Fibroblast of skin of right quadriceps (primary cell): ENCODE data around the gene NR3C2.
"Not testable (repeated sequence)": the region's sequence is repeated elsewhere in the genome, so short reads cannot be mapped to it uniquely, and the experiment has no call there.

ENCODE experiments used
- DNase-seq: peaks from one replicate; pipeline ENCODE4 v3.0.0-alpha.2; 2013

Gene NR3C2

DNA sequence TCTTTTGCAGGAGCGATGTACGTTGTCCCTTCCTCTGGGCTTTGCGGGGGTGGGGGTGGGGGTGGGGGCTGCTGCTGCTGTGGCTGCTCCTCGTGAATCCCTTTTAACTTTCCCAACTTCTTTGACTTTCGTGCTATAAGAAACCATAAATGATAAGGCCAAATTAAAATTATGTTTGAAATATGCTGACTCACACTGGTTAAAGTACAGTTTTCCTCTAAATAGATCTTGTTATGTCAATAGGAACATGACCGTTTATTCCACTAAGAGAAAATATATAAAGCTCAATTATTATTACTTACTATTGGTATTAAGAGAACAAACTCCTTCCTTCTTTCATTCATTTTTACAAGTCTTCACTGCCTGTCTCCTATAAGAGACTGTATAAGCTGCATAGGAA, 287.4 kb downstream of the NR3C2 start:
- DNase-seq = no peak

DNA sequence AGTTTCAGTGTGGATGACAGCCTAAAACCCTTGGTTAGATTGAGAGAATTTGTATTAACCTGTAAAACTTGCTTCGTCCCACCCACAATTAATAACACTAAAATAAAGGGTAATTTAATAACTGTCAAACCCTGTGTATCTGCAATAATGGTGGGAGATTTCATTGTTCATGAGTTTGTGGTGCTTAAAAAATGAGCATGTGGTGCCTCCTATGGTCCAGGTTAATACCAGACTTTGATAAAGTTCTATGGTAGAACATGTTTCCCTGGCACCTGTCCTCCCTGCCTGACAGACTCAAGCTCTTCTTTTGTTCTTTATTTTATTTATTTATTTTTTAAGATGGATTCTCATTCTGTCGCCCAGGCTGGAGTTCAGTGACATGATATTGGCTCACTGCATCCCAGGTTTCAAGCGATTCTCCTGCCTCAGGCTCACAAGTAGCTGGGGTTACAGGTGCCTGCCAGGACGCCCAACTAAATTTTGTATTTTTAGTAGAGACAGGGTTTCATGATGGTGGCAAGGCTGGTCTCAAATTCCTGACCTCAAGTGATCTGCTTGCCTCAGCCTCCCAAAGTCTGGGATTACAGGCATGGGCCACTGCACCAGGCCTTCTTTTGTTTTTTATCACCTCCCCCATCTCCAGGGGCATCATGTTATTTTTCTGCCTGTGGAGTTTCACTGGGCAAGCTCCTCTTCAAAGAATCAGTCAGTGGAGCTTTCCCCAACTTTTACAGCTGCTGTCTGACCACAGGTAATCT, 289.2 kb downstream of the NR3C2 start:
- no peak for DNase-seq

DNA sequence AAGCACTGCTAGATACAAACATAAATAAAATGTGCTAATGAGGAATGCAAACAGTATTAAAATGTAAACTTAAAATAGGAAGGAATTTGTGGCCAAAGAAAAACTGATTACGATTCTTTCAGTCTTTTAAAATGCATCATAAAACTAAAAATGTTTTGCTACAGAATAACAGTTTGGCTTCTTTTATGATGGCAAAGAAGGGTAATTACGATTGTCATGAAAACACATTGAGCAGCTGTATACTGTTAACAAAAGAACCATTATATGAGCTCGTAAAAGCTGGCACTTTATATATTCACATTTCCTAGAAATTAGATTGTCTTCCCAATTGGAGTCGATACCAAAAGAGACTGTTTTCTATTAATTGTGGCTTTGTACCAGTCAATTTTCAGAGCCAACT, 290.4 kb downstream of the NR3C2 start:
- no peak for DNase-seq

DNA sequence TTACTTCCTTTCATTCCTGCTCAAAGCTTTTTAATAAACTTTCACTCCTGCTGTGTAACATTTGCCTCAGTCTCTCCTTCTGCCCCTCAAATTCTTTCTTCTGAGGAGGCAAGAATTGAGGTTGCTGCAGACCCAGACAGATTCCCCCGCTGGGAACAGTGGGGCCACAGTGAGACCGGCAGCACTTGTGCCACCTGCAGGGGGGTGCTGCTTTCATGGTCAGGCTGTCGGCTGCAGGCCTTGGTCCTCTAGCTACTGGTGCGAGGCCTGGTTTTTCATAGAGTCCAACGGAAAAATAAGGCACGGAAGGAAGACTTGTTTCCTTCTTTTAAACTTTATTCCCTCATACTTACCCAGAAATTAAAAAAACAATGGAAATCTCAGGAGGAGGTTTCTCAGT, 296.7 kb downstream of the NR3C2 start:
- DNase-seq = no peak

DNA sequence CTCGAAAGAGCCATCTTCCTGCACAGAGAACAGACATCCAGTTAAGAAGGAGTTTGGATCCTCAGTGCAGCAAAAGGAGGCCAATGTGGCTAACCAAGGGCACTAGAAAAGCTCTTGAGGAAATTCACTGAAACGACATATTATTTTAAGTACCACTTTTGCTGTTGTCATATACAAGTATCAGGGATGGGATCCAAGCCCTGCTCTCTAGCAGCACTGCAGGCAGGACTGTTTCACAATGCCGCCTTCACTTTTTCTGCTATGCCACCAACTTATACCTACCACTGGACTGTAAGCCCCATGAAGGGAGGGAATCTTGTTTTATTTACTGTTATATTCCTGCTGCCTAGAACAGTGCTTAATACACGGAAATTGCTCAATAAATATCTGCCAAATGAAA, 299.0 kb downstream of the NR3C2 start:
- DNase-seq = no peak

DNA sequence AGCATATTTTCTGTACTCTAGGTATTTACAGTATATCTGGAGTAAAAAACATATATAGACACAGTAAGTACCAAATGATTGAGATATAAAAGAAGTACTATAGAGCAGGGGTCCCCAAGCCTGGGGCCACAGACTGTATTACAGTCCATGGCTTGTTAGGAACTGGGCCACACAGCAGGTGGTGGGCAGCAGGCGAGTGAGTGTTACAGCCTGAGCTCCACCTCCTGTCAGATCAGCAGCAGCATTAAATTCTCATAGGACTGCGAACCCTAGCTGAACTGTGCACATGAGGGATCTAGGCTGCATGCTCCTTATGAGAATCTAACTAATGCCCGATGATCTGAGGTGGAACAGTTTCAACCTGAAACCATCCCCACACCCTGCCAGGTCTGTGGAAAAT, 300.7 kb downstream of the NR3C2 start:
- DNase-seq = no peak

DNA sequence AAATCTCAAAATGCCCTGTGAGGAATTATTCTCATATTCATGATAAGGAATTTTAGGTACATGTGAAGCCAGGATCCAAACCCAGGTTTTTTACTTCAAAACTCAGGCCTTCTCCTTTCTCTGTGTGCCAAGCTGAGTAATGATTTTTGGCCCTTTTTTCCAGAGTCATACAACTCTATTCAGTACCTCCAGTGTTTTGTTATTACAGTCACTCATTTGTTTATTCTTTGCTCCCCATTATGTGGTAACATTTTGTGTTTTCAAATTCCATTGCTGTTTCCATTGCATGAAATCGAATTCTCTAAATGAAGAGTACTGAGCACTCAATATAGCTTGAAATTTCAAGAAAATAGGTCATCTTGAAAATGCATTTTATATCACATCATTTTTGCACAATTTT, 315.4 kb downstream of the NR3C2 start:
- DNase-seq = no peak

DNA sequence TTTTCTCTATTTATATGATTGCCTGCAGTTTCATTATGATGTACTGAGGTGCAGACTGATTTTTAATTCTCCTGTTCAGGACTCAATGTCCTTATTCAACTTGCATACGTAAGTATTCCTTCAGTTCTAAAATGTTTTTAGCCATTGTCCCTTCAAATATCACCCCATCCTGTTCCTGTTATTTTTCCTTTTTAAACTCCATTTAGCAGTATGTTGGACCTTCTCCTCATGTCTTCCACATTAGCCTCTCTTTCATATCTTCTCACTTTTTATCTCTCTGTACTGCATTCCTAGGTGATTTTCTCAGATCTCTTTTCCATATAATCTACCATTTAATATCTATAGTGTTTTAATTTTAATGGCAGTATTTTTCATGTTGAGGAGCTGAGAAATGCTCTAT, 317.7 kb downstream of the NR3C2 start:
- no peak for DNase-seq

DNA sequence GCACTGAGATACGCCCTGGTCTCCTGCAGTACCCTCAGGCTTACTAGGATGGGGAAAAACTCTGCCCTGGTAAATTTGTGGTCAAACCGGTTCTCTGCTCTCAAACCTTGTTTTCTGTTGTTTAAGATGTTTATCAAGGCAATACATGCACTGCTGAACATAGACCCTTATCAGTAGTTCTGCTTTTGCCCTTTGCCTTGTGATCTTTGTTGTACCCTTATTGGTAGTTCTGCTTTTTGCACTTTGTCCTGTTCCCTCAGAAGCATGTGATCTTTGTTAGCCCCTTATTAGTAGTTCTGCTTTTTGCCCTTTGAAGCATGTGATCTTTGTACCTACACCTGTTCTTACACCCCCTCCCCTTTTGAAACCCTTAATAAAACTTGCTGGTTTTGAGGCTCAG, 319.1 kb downstream of the NR3C2 start:
- not testable (repeated sequence) for DNase-seq

DNA sequence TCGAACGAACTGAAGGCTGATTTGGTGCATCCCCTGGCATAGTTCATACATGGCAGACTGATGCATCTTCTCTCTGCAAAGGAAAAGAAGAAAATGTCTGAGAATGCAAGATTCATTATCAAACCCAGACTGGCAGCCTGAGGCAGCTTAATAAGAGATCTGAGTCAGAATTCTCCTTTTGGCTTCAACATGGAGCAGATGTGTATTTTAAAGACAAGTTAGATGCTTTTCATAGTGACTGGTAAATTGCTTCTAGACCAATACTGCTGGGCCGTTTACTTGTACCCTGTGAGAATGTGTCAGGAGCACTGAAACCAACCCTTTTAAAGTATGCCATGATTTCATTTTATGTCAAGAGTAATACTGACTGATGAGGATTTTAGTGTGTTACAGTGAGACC, 322.0 kb downstream of the NR3C2 start:
- DNase-seq = no peak

DNA sequence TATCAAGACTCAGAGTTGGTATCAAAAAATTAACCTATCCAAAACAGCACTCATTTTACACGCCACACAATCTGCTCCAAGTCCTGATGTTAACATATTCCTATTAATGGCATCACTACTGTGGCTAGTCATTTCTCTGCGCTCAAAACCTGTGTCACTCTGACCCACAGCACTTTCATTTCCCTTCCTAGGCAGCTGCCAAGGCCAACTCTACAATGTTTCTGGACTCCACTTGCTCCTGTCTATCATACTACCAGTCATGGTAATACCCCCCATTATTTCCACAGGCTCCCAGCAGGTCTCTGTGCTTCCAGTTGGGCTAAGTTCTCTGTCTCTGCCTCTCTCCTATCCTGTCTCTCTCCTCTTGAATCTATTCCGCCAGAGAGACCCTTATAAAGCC, 323.6 kb downstream of the NR3C2 start:
- no peak for DNase-seq

DNA sequence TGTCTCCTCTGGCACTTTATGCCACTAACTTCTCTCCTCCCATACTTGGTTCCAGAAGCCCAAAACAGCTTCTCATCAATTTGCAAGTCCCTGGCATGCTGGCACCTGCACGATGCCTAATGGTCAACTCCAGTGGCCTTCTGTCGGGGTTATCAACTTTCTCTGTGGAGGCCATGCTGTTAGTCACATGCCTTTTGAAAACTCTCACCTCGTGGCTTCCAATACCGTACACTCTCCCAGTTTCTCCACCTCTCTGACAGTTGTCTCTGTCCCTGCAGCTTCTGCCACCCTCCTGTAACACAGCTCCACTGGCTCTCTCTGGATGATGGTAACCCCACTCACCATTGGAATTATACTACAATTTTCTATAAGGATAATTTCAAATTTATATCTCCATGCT, 324.0 kb downstream of the NR3C2 start:
- DNase-seq = no peak

DNA sequence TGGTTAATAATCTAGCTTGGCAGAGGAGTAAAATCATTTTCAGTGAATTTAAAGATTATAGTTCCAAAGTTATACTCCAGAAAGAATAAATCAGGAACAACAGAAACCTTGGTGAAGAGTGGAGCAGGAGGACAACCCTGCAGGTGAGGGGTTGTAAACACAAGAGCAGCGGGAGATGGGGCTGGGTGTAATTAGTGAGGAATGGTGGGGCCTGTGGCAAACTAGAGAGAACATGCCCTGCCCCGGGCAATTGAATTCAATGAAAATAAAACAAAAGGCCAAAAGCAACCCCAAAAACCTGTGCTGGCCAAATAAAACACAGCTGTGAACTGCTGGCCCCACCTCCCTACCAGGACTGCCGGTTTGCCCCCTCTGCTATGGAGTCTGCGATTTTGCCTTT, 325.2 kb downstream of the NR3C2 start:
- DNase-seq = no peak

DNA sequence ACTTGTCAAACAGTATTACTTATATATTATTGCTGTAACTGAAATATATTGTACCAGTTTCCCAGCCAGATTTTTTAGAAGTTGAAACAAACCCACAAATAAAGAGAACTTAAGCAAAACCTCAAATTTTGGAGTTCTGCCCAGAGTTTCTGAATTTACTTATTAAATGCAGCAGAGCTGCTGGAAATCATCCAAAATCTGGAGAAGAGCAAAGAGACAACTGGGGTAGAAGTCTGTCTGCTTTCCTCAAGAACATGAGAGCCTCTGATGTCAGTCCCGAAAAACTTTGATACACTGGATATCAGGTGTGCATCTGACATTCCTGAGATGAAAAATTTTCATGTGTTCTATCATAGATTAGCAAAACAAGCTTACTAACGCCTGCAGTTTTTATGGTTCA, 325.9 kb downstream of the NR3C2 start:
- peak; percentile 93 for DNase-seq

DNA sequence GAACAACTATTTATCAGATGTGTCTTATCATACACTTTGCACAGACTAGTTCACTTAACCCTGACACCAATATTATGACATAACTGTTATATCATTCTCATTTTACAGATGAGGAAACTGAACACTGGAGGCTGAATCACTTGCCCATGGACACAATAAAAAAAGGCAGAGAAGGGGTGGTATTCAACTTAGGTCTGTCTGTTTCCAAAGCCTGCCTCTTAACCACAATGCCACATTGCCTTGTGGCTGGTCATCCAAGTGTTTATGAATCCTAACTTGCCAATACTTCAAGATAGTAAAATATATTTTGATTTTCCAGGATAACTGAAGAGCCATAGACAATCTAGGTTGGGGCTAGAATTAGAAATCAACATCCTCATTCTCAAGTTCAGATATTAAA, 327.8 kb downstream of the NR3C2 start:
- DNase-seq = no peak

DNA sequence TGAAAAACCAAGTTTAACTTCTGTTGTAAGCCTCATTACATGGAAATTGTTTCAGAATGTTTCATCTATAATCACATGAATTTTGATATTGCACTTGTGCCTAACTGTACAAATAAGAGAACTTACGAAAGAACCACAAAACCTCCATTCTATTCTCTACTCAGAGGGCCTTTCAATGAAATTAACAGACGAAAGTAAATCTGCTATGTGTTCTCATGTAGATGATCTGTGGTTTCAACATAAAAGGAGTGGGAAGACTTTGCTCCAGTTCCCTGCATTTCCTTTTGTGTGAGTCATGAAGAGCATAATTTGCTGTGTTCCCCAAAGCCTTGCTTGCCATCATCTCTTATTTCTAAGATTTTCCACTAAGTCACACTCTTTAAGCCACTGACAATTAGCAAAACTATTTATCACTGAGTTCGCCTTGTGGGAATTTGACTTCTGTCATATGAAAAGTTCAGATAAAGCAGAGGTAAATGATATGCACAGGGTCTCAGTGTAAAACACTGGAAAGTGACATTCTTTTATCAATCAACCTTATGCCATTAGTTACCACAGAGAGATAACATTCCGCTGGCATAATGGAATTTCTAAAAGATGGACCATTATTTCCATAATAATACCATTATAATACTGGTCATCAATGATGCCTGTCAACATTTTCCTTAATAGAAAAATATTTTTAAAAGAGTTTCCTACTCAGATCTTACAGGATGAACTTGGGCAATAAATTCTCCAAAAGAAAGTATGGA, 329.8 kb downstream of the NR3C2 start:
- peak; percentile 85 for DNase-seq

DNA sequence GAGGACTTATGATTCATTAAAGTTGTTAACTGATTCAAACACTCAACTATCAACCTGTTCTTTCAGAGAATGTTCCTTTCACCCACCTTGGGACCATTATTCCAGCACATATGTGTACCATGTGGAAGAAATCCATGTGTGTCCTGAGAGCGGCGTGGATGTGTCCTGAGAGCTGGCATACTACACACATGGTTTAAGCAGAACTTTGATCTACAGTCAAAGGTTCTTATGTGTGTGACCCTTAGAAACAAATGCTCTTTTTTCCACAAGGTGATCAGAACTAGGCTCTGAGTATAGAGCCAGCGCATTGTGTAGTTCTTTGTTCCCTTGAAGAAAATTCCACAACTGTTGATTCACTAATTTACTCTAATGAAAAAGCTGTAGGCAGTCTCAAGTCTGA, 332.0 kb downstream of the NR3C2 start:
- DNase-seq = no peak

DNA sequence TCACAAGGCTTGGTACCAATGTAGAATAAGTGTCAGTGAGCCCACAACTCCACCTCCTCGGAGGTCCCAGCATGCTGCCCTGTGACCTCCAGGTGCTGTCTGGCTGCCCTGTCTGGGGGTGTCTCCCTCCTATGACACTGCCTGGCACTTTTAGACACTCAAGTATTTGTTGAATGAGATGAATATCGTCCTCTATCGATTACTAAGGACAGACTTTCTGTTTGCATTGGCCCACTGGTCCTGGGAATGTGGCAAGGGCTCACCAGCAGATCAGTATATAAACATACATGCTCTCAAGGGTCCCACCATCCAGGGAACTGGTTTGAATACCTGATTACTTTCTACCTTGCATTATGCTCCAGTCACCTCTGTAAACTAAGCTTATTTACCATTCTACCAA, 333.0 kb downstream of the NR3C2 start:
- no peak for DNase-seq

DNA sequence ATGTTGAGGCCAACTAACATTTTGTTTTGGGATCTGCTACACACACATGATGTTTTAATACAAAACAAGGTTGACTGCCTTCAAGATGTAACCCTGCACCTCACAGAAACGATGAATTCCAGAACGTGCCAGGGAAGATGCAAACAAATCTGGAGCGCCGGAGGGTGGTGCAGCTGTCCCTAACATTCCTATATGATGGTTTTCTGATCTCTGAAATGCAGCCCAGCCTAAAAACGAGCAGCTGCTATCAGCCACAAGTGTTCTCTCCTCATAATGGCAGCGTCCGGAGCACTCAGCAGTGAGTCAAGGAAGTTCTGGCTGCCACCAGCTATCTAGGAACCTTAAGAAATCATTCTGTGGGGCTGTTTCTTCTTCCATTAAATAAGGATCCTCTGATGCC, 333.4 kb downstream of the NR3C2 start:
- DNase-seq = no peak

DNA sequence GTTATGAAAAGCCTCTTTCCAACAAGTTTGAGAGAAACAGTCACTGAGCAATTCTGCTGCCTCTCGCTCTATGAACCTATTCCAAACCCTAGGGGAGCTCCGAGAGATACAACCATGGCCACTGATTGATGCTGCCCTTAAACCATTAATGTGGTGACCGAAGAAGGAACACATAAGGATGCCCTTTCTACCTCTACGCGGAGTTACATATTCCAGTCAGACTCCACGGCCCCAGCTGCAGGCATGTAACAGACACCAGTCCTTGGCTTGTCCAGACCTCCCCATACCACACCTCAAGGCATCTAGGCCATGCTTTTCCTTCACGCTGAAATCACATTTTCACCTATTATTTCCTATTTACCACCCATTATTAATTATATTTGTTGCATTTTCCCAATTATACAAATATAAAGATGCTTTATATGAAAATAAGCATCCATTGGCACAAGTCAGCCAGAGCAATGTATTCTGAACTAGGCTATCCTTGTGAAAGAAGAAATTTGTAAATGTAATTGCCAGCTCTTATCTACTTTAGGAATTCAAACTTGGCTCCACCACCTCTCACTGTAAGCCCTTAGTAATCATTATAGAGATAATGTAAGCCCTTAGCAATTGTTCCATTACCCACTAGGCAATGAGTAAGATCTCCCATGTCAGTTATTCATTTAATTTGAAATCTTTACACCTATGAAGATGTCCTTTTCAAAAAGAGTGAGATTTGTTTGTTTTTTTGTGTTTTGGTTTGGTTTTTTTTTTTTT, 338.4 kb downstream of the NR3C2 start:
- DNase-seq = no peak

DNA sequence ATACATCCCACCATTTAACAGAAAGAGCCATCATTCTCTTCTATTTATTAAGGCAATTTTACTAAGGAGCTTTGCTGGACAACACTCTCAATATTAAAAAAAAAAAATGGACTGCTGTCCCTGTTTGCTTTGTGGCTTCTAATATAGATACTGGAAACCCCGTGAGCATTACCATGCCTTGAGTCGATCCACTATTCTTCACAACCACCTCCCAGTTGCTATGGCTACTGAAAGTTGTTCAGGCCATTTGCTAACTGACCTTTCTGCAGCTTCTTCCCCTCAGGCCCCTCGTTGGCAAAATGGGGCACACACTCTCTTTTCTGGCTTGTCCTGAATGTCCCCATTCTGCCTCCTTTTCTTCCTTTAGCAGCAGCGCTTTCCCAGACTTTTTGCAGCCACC, 340.4 kb downstream of the NR3C2 start:
- DNase-seq = no peak

DNA sequence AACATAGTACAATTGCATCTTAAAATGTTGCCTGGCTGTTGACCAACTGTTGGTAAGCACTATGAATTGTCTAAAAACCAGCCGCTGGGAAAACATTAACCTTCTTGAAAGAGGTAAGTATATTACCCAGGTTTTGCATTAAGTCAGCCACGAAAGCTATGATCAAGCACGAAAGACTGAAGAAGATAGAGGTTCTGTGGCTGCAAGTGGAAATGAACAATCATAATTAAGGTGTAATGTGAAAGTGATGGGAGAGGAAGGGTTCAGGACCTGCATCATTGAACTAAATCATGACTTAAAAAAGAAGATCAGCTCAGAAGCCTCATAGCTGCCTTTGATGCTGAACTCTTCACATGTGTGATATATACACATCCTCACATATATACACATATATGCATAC, 341.0 kb downstream of the NR3C2 start:
- DNase-seq = no peak

DNA sequence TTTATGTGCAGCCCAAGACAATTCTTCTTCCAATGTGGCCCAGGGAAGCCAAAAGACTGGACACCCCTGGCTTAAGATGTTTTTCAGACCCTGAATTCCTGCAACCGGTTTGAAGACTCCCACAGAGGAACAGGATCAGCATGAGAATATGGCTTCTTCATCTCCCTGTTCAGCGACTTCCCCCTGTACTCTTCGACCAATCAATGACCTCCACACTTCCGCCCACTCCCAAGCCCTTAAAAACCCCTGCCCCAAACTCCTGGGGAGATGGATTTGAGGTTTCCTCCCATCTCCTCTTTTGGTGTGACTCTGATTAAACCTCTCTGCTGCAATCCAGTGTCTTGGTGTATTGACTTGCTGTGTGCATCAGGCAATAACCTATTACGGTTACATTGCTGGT, 344.4 kb downstream of the NR3C2 start:
- DNase-seq = no peak

DNA sequence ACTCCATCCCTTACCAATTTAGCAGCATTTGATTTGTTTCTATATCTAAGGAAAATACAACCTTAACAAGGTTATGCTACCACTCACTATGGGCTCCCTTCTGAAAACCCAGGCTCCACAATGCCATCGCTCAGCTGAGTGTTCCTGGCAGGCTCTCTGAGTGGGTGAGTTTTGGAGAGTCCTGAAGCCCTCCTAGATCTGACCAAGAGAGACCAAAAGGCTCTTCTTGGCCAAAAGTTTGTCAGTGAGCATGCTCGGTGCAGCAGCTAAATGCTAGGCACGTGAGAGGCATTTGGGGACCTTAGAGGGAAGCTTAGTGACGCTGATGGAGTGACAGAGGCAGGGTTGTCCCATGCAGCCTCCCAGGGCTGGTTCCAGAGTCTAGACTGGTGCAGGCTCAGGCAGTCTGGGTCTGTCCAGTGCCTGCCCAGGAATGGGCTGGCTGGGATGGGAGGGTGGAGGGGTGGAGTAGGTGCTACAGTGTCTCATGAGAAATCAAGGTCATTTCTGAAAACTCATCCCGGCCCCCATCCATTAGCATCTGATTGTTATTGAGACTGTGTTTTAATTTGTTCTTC, 346.8 kb downstream of the NR3C2 start:
- DNase-seq = no peak
